ENCODE data around the gene PMF1. TPM values are rescaled to one million over a fixed set of nuclear protein-coding genes. Genes with fewer than 3 reads are reported as not detected.
"Not testable (repeated sequence)": the region's sequence is repeated elsewhere in the genome, so short reads cannot be mapped to it uniquely, and the experiment has no call there.

Gene PMF1
- total and polyA plus RNA-seq, 8 donors: 15.8 to 79.7 (median 23.6) TPM

GRCh38 chr1:156180471-156180870, 32.3 kb upstream of the PMF1 start:
- no peaks in the 10 kb centered on the region for H3K27me3 ChIP-seq
- H3K4me3 ChIP-seq: no peak overlapping the region
- no peak overlapping the region for H3K27ac ChIP-seq
- FAIRE-seq (no peak), DNase-seq (no peak), ATAC-seq (no peak)
- no peaks in the 10 kb centered on the region for H3K9me3 ChIP-seq
- TF ChIP-seq CTCF (IDR thresholded peaks at IDR 0.05): no peak
- intact Hi-C loops (cut with DNase I): no loop called here
- no peaks in the 10 kb centered on the region for H3K36me3 ChIP-seq
- H3K4me1 ChIP-seq: no peaks in the 10 kb centered on the region
- 87 to 92% methylated on average over 3 of the region's 3 CpGs for WGBS, 2 donors

DNA sequence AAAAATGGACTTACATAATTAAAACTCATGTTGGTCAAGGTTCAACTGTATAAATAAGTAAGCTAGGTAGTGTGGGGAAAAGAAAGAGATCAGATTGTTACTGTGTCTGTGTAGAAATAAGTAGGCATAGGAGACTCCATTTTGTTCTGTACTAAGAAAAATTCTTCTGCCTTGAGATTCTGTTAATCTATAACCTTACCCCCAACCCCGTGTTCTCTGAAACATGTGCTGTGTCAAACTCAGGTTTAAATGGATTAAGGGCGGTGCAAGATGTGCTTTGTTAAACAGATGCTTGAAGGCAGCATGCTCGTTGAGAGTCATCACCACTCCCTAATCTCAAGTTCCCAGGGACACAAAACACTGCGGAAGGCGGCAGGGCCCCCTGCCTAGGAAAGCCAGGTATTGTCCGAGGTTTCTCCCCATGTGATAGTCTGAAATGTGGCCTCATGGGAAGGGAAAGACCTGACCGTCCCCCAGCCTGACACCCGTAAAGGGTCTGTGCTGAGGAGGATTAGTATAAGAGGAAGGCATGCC, 31.3 kb upstream of the PMF1 start:
- FAIRE-seq; H3K36me3 ChIP-seq; H3K9me3 ChIP-seq; DNase-seq; H3K4me1 ChIP-seq; H3K27me3 ChIP-seq; ATAC-seq; intact Hi-C loops (cut with DNase I); H3K27ac ChIP-seq; H3K4me3 ChIP-seq: not testable (repeated sequence)
- 44 to 45% methylated on average over 7 to 8 of the region's 8 CpGs for WGBS, 2 donors

- H3K4me3 ChIP-seq; H3K27ac ChIP-seq; DNase-seq; intact Hi-C loops (cut with DNase I); FAIRE-seq; H3K36me3 ChIP-seq; H3K27me3 ChIP-seq; H3K4me1 ChIP-seq; H3K9me3 ChIP-seq; ATAC-seq: not testable (repeated sequence)
- WGBS, 2 donors: 76 to 77% methylated on average over 12 of the region's 12 CpGs
Measured at GRCh38 chr1:156182010-156182779, 30.6 kb upstream of the PMF1 start.

GRCh38 chr1:156186347-156187177, 26.2 kb upstream of the PMF1 start:
- H3K27ac ChIP-seq; intact Hi-C loops (cut with DNase I); H3K4me3 ChIP-seq; FAIRE-seq; H3K9me3 ChIP-seq; H3K36me3 ChIP-seq; H3K4me1 ChIP-seq; ATAC-seq; H3K27me3 ChIP-seq; DNase-seq: not testable (repeated sequence)
- WGBS, 2 donors: 95 to 96% methylated on average over 2 of the region's 2 CpGs

GRCh38 chr1:156190265-156190664, 22.5 kb upstream of the PMF1 start:
- H3K36me3 ChIP-seq; ATAC-seq; H3K27ac ChIP-seq; FAIRE-seq; intact Hi-C loops (cut with DNase I); H3K9me3 ChIP-seq; H3K27me3 ChIP-seq; H3K4me1 ChIP-seq; H3K4me3 ChIP-seq; DNase-seq: not testable (repeated sequence)
- 74 to 85% methylated on average over 4 of the region's 4 CpGs for WGBS, 2 donors

DNA sequence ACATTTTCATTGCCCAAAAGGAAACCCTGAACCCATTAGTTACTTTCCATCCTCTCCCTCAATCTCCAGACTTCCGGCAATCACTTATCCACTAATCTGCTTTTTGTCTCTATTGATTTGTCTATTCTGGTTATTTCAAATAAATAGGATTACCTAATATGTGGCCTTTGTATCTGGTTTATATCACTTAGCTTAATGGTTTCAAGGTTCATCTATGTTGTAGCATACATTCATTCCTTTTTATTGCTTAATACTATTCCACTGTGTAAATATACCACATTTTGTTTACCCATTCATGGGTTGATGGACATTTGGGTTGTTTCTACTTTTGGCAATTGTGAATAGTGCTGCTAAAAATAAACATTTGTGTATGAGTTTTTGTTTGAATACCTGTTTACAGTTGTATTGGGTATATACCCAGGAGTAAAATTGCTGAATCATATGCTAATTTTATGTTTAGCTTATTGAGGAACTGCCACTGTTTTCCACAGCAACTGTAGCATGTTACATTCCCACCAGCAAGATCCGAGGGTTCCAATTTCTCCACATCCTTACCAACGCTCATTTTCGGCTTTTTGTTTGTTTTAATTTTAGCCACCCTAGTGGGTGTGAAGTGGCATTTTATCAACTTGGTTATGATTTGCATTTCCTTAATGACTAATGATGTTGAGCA, 21.4 kb upstream of the PMF1 start:
- no peaks in the 10 kb centered on the region for H3K9me3 ChIP-seq
- H3K4me1 ChIP-seq: peaks cover 5 to 7% (median 7%) of the 10 kb centered on the region in 3 donors
- no peaks in the 10 kb centered on the region for H3K27me3 ChIP-seq
- no peak for DNase-seq
- no peak overlapping the region for H3K27ac ChIP-seq
- FAIRE-seq: no peak
- TF ChIP-seq CTCF (IDR thresholded peaks at IDR 0.05): no peak
- no peak for ATAC-seq
- no peaks in the 10 kb centered on the region for H3K36me3 ChIP-seq
- intact Hi-C loops (cut with DNase I): no loop called here
- H3K4me3 ChIP-seq: no peak overlapping the region
- 85 to 88% methylated on average over 4 of the region's 4 CpGs for WGBS, 2 donors

Data from pancreas (tissue), 10 donors.